Peyer's patch (tissue), 4 donors: ENCODE measurements around the gene D2HGDH. TPM values are rescaled to one million over a fixed set of nuclear protein-coding genes. Genes with fewer than 3 reads are reported as not detected.

ENCODE experiments used
- DNase-seq, 3 donors: peaks; one replicate each; pipeline ENCODE4 v3.0.0-alpha.2; 2017 to 2019
- H3K27ac ChIP-seq, 4 donors: fragments of 200-600 bp; sonication (generic); one replicate each; pipeline ENCODE4 v1.5.1; 2016 to 2019
- H3K27me3 ChIP-seq, 2 donors: fragments of 200-600 bp; sonication (generic); one replicate each; pipeline ENCODE4 v1.5.1; 2019
- H3K36me3 ChIP-seq, 3 donors: fragments of 200-600 bp; sonication (generic); one replicate each; pipeline ENCODE4 v1.5.1; 2016 to 2019
- H3K4me1 ChIP-seq, 4 donors: fragments of 200-600 bp; sonication (generic); one replicate each; pipeline ENCODE4 v1.5.1; 2016 to 2019
- H3K4me3 ChIP-seq, 4 donors: fragments of 200-600 bp; sonication (generic); 1 replicate in 3 of 4; 2 replicates in 1 of 4; pipeline ENCODE4 v1.5.1; 2016 to 2019; ENCODE audit warnings: mild to moderate bottlenecking in 1 of 4
- H3K9me3 ChIP-seq, 4 donors: fragments of 200-600 bp; sonication (generic); one replicate each; pipeline ENCODE4 v1.5.1; 2016 to 2019; ENCODE audit warnings: mild to moderate bottlenecking in 1 of 4
- CTCF ChIP-seq, 6 experiments: fragments of 450-650 bp in 4 of 6; fragments of 200-600 bp in 2 of 6; sonication (generic) in 1 of 6; IDR thresholded peaks; one replicate each; pipeline ENCODE4 v1.5.1; 2017 to 2019; ENCODE audit warnings: antibody characterized with exemption in 6 of 6, mild to moderate bottlenecking in 3 of 6, moderate library complexity in 1 of 6
- POLR2A ChIP-seq, 2 donors: fragments of 450-650 bp; IDR thresholded peaks; one replicate each; pipeline ENCODE4 v1.5.1; 2017; ENCODE audit warnings: antibody characterized with exemption in 2 of 2, mild to moderate bottlenecking in 2 of 2, moderate library complexity in 2 of 2
- total RNA-seq, 4 donors: library from RNA; depleted of rRNA; stranded (reverse); fragments of >200 nt; gene quantifications; one replicate each; pipeline ENCODE4 v1.1.0, GENCODE V29; 2016

The D2HGDH gene
- total RNA-seq, 4 donors from 2014 or later = 36.4 to 122 (median 77.7) TPM

GRCh38 chr2:241692448-241692847 lies 42.0 kb upstream of the D2HGDH start:
- peaks cover 0 to 15% (median 0%) of the 10 kb centered on the region in 3 donors for H3K36me3 ChIP-seq
- DNase-seq = no peak
- peaks cover 0 to 16% (median 7%) of the 10 kb centered on the region in 4 donors for H3K4me1 ChIP-seq
- H3K27ac ChIP-seq = no peak overlapping the region
- H3K4me3 ChIP-seq = no peak overlapping the region
- no peaks in the 10 kb centered on the region for H3K9me3 ChIP-seq
- no peak for TF ChIP-seq POLR2A (IDR thresholded peaks at IDR 0.05)
- TF ChIP-seq CTCF (IDR thresholded peaks at IDR 0.05) = no peak
- no peaks in the 10 kb centered on the region for H3K27me3 ChIP-seq

GRCh38 chr2:241695651-241696050 lies 38.8 kb upstream of the D2HGDH start:
- H3K36me3 ChIP-seq = peaks cover 0 to 5% (median 0%) of the 10 kb centered on the region in 3 donors
- no peak overlapping the region for H3K4me3 ChIP-seq
- DNase-seq = no peak
- no peaks in the 10 kb centered on the region for H3K27me3 ChIP-seq
- H3K4me1 ChIP-seq = peaks cover 0 to 3% (median 1%) of the 10 kb centered on the region in 4 donors
- no peak for TF ChIP-seq POLR2A (IDR thresholded peaks at IDR 0.05)
- no peak for TF ChIP-seq CTCF (IDR thresholded peaks at IDR 0.05)
- no peaks in the 10 kb centered on the region for H3K9me3 ChIP-seq
- no peak overlapping the region for H3K27ac ChIP-seq

GRCh38 chr2:241701149-241701398 lies 33.4 kb upstream of the D2HGDH start:
- Histone ChIP-seq H3K27me3 (no peaks in the 10 kb centered on the region), H3K36me3 (peaks cover 0 to 8% (median 0%) of the 10 kb centered on the region in 3 donors), H3K4me1 (peaks cover 0 to 22% (median 11%) of the 10 kb centered on the region in 4 donors), H3K27ac (peak overlapping the region; percentile 90 to 99 (median 94)), H3K4me3 (peak overlapping the region; percentile 65 to 97 (median 86)), H3K9me3 (no peaks in the 10 kb centered on the region)
- TF ChIP-seq POLR2A (IDR thresholded peaks at IDR 0.05) (no peak), CTCF (IDR thresholded peaks at IDR 0.05) (peak in 2 of 6 experiments; percentile 51 to 60)
- no peak for DNase-seq

GRCh38 chr2:241701399-241702154 lies 32.9 kb upstream of the D2HGDH start, which contains the start of gene ING5:
Gene ING5, plus strand, starts transcription at chr2:241702039. Its CDS starts 27 bp downstream, at chr2:241702066.
- peak in 4 of 6 experiments; percentile 33 to 53 (median 46) for TF ChIP-seq CTCF (IDR thresholded peaks at IDR 0.05)
- peak; percentile 61 to 78 for TF ChIP-seq POLR2A (IDR thresholded peaks at IDR 0.05)
- peak; percentile 97 to 99 (median 98) for DNase-seq
- peaks cover 0 to 22% (median 11%) of the 10 kb centered on the region in 4 donors for H3K4me1 ChIP-seq
- peaks cover 0 to 13% (median 0%) of the 10 kb centered on the region in 3 donors for H3K36me3 ChIP-seq
- H3K27me3 ChIP-seq = no peaks in the 10 kb centered on the region
- peak within 1 kb of the TSS; percentile 90 to 99 (median 94) for H3K27ac ChIP-seq
- peak within 1 kb of the TSS; percentile 65 to 97 (median 86) for H3K4me3 ChIP-seq
- no peaks in the 10 kb centered on the region for H3K9me3 ChIP-seq

GRCh38 chr2:241702155-241703031 lies 32.0 kb upstream of the D2HGDH start:
- H3K36me3 ChIP-seq = peaks cover 0 to 21% (median 0%) of the 10 kb centered on the region in 3 donors
- H3K27ac ChIP-seq = peak overlapping the region; percentile 90 to 99 (median 94)
- DNase-seq = peak; percentile 90 to 93 (median 90)
- TF ChIP-seq POLR2A (IDR thresholded peaks at IDR 0.05) (no peak), CTCF (IDR thresholded peaks at IDR 0.05) (peak; percentile 28 to 64 (median 47))
- peak overlapping the region; percentile 65 to 97 (median 86) for H3K4me3 ChIP-seq
- H3K27me3 ChIP-seq = no peaks in the 10 kb centered on the region
- no peaks in the 10 kb centered on the region for H3K9me3 ChIP-seq
- H3K4me1 ChIP-seq = peaks cover 0 to 22% (median 11%) of the 10 kb centered on the region in 4 donors
